WTC11 (cell line): Measurements from ENCODE around the gene MCRS1.

Source experiments
- CREB1 ChIP-seq: sonication (generic); formaldehyde crosslinking; IDR thresholded peaks from 2 replicates; pipeline ENCODE4 v1.8.0; 2023; ENCODE audit warnings: mild to moderate bottlenecking, missing genetic modification reagents
- E2F1 ChIP-seq: sonication (generic); formaldehyde crosslinking; IDR thresholded peaks from 2 replicates; pipeline ENCODE4 v1.8.0; 2022; ENCODE audit warnings: mild to moderate bottlenecking, missing genetic modification reagents
- FOXK1 ChIP-seq: sonication (generic); formaldehyde crosslinking; IDR thresholded peaks from 2 replicates; pipeline ENCODE4 v1.8.0; 2022; ENCODE audit warnings: mild to moderate bottlenecking, moderate library complexity, missing genetic modification reagents
- JAZF1 ChIP-seq: fragments of 250-450 bp; sonication (Bioruptor Pico); IDR thresholded peaks from 2 replicates; pipeline ENCODE4 v1.9.0; 2021; ENCODE audit warnings: moderate library complexity, mild to moderate bottlenecking, inconsistent platforms
- NFYB ChIP-seq: sonication (generic); formaldehyde crosslinking; conservative IDR thresholded peaks from 2 replicates; pipeline ENCODE4 v1.8.0; 2022; ENCODE audit warnings: low read depth, missing genetic modification reagents
- NR2C2 ChIP-seq: sonication (generic); formaldehyde crosslinking; IDR thresholded peaks from 2 replicates; pipeline ENCODE4 v1.8.0; 2022; ENCODE audit warnings: mild to moderate bottlenecking, missing genetic modification reagents
- SP1 ChIP-seq: sonication (generic); formaldehyde crosslinking; conservative IDR thresholded peaks from 2 replicates; pipeline ENCODE4 v1.8.1; 2022; ENCODE audit warnings: missing genetic modification reagents
- USF1 ChIP-seq: sonication (generic); formaldehyde crosslinking; IDR thresholded peaks from 2 replicates; pipeline ENCODE4 v1.8.0; 2022; ENCODE audit warnings: mild to moderate bottlenecking, missing genetic modification reagents
- ZNF121 ChIP-seq: sonication (generic); formaldehyde crosslinking; IDR thresholded peaks from 2 replicates; pipeline ENCODE4 v1.8.0; 2023; ENCODE audit warnings: missing genetic modification reagents
- TF ChIP-seq, protein P1 (sequence below): sonication (generic); formaldehyde crosslinking; IDR thresholded peaks from 2 replicates; pipeline ENCODE4 v1.8.1; 2022; ENCODE audit warnings: mild to moderate bottlenecking, missing genetic modification reagents, moderate library complexity, borderline replicate concordance
- TF ChIP-seq, protein P2 (sequence below): fragments of 200-600 bp; IDR thresholded peaks from 2 replicates; pipeline ENCODE4 v1.8.0; 2022; ENCODE audit warnings: antibody characterized with exemption
- TF ChIP-seq, protein P3 (sequence below): sonication (generic); formaldehyde crosslinking; IDR thresholded peaks from 2 replicates; pipeline ENCODE4 v1.8.0; 2022; ENCODE audit warnings: mild to moderate bottlenecking, missing genetic modification reagents
- TF ChIP-seq, protein P4 (sequence below): sonication (generic); formaldehyde crosslinking; IDR thresholded peaks from 2 replicates; pipeline ENCODE4 v1.8.1; 2022; ENCODE audit warnings: missing genetic modification reagents, borderline replicate concordance

DNA sequence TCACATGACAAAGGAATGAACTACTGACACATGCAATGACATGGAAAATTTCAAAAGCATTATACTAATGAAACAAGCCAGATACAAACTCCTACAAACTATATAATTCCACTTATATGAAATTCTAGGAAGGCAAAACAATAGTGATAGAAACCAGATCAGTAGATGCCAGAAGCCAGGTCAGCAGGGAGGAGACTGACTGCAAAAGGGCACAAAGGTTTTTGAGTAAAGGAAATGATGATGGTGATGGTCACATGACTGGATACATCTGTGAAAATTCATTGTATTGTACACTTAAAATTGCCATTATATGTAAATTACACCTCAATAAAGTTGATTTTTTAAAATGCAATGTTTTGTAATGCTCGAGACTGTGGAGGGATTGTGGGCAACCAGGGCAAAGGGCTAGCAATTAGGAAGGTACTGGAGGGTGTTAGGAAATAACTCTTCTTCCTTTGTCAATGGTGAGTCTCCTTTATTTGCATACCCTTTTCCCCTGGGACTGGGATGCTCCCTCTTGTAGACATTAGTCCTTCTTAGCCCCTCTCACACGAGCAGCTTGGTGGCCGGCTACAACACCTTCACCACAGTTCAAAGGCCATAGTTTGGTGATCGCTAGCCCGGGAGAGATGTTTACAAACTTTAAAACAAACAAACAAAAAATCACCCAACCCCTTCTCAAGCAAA, 48.7 kb upstream of the MCRS1 start:
- TF ChIP-seq, protein P1, sequence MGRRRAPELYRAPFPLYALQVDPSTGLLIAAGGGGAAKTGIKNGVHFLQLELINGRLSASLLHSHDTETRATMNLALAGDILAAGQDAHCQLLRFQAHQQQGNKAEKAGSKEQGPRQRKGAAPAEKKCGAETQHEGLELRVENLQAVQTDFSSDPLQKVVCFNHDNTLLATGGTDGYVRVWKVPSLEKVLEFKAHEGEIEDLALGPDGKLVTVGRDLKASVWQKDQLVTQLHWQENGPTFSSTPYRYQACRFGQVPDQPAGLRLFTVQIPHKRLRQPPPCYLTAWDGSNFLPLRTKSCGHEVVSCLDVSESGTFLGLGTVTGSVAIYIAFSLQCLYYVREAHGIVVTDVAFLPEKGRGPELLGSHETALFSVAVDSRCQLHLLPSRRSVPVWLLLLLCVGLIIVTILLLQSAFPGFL: no peak
- TF ChIP-seq, protein P2, sequence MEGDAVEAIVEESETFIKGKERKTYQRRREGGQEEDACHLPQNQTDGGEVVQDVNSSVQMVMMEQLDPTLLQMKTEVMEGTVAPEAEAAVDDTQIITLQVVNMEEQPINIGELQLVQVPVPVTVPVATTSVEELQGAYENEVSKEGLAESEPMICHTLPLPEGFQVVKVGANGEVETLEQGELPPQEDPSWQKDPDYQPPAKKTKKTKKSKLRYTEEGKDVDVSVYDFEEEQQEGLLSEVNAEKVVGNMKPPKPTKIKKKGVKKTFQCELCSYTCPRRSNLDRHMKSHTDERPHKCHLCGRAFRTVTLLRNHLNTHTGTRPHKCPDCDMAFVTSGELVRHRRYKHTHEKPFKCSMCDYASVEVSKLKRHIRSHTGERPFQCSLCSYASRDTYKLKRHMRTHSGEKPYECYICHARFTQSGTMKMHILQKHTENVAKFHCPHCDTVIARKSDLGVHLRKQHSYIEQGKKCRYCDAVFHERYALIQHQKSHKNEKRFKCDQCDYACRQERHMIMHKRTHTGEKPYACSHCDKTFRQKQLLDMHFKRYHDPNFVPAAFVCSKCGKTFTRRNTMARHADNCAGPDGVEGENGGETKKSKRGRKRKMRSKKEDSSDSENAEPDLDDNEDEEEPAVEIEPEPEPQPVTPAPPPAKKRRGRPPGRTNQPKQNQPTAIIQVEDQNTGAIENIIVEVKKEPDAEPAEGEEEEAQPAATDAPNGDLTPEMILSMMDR: no peak
- TF ChIP-seq E2F1 (CRISPR knock-in tag) (no peak), USF1 (no peak), ZNF121 (CRISPR knock-in tag) (no peak), JAZF1 (no peak), NFYB (no peak), NR2C2 (CRISPR knock-in tag) (no peak), FOXK1 (CRISPR knock-in tag) (no peak), SP1 (CRISPR knock-in tag) (no peak), CREB1 (CRISPR knock-in tag) (no peak)
- TF ChIP-seq, protein P3, sequence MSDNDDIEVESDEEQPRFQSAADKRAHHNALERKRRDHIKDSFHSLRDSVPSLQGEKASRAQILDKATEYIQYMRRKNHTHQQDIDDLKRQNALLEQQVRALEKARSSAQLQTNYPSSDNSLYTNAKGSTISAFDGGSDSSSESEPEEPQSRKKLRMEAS (CRISPR knock-in tag): no peak
- TF ChIP-seq, protein P4, sequence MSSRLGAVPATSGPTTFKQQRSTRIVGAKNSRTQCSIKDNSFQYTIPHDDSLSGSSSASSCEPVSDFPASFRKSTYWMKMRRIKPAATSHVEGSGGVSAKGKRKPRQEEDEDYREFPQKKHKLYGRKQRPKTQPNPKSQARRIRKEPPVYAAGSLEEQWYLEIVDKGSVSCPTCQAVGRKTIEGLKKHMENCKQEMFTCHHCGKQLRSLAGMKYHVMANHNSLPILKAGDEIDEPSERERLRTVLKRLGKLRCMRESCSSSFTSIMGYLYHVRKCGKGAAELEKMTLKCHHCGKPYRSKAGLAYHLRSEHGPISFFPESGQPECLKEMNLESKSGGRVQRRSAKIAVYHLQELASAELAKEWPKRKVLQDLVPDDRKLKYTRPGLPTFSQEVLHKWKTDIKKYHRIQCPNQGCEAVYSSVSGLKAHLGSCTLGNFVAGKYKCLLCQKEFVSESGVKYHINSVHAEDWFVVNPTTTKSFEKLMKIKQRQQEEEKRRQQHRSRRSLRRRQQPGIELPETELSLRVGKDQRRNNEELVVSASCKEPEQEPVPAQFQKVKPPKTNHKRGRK: no peak
